DOHH2 (cell line): ENCODE data around the gene RNF149.

Experiments used
- H3F3A ChIP-seq: fragments of 200-600 bp; sonication (generic), shearing (Covaris generic); 2 replicates; pipeline ENCODE4 v1.6.0; 2016; ENCODE audit warnings: antibody characterized with exemption, mild to moderate bottlenecking; ENCODE audit not compliant: control insufficient read depth, insufficient read depth
- H3K27ac ChIP-seq: fragments of 200-600 bp; sonication (generic); 2 replicates; pipeline ENCODE4 v1.5.1; 2014; ENCODE audit warnings: low read depth, mild to moderate bottlenecking, low read length, moderate library complexity
- H3K27me3 ChIP-seq: fragments of 200-600 bp; sonication (generic); 2 replicates; pipeline ENCODE4 v1.6.1; 2014; ENCODE audit warnings: mild to moderate bottlenecking, low read length, mixed read lengths; ENCODE audit not compliant: control insufficient read depth
- H3K36me3 ChIP-seq: fragments of 200-600 bp; sonication (generic); 2 replicates; pipeline ENCODE4 v1.6.1; 2014; ENCODE audit warnings: mild to moderate bottlenecking, low read length, moderate library complexity, mixed read lengths; ENCODE audit not compliant: control insufficient read depth
- H3K4me1 ChIP-seq: fragments of 200-600 bp; sonication (generic); 2 replicates; pipeline ENCODE4 v1.6.1; 2014; ENCODE audit warnings: mild to moderate bottlenecking, low read length, mixed read lengths; ENCODE audit not compliant: control insufficient read depth
- H3K4me2 ChIP-seq: fragments of 200-600 bp; sonication (generic); 2 replicates; pipeline ENCODE4 v1.6.0; 2014; ENCODE audit warnings: mild to moderate bottlenecking, low read length, moderate library complexity
- H3K4me3 ChIP-seq: fragments of 200-600 bp; sonication (generic); 2 replicates; pipeline ENCODE4 v1.5.1; 2014; ENCODE audit warnings: mild to moderate bottlenecking, low read length, mixed read lengths
- H3K79me2 ChIP-seq: fragments of 200-600 bp; sonication (generic); 2 replicates; pipeline ENCODE4 v1.6.1; 2014; ENCODE audit warnings: mild to moderate bottlenecking, low read length, mixed read lengths; ENCODE audit not compliant: control insufficient read depth
- H3K9me2 ChIP-seq: fragments of 200-600 bp; sonication (generic); replicated peaks from 2 replicates; pipeline ENCODE4 v1.6.1; 2014; ENCODE audit warnings: mild to moderate bottlenecking, low read length, mixed read lengths; ENCODE audit not compliant: control insufficient read depth
- H3K9me3 ChIP-seq: fragments of 200-600 bp; sonication (generic); 2 replicates; pipeline ENCODE4 v1.6.1; 2014; ENCODE audit warnings: antibody characterized with exemption, low read length, mixed read lengths; ENCODE audit not compliant: control insufficient read depth, insufficient read depth
- H4K20me1 ChIP-seq: fragments of 200-600 bp; sonication (generic); 2 replicates; pipeline ENCODE4 v1.6.0; 2014; ENCODE audit warnings: low read depth, mild to moderate bottlenecking, antibody characterized with exemption, low read length, moderate library complexity; ENCODE audit not compliant: control insufficient read depth, insufficient read depth
- EZH2phosphoT487 ChIP-seq: fragments of 200-600 bp; sonication (generic); IDR thresholded peaks from 2 replicates; pipeline ENCODE4 v1.6.1; 2017; ENCODE audit warnings: borderline replicate concordance, mild to moderate bottlenecking, antibody characterized with exemption, low read length, moderate library complexity, mixed read lengths
- TF ChIP-seq, protein P1 (sequence below): fragments of 200-600 bp; sonication (generic); IDR thresholded peaks from one replicate; pipeline ENCODE4 v1.5.1; 2014; ENCODE audit warnings: antibody characterized with exemption, mild to moderate bottlenecking, low read depth, low read length; ENCODE audit not compliant: poor library complexity, severe bottlenecking

Gene RNF149

DNA sequence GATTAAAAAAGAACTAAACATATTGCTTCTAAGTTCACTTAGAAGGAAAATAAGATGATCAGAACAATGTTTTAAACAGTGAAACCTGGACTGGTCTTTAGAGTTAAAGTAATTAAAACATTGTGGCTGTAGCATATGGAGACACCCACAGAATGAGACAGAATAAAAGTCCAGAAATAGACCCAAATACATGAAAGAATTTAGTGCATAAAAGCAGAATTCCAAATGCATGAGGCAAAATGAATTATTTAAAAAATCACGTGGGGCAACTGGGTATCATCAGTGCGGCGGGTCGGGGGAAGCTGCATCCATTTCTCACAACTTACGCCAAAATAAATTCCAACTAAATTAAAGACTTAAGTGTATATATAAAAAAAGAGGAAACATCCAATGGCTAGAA is 12.1 kb downstream of the RNF149 start:
- no peak overlapping the region for H3K4me2 ChIP-seq
- H3K27me3 ChIP-seq = no peaks in the 10 kb centered on the region
- no peaks in the 10 kb centered on the region for H3K4me1 ChIP-seq

DNA sequence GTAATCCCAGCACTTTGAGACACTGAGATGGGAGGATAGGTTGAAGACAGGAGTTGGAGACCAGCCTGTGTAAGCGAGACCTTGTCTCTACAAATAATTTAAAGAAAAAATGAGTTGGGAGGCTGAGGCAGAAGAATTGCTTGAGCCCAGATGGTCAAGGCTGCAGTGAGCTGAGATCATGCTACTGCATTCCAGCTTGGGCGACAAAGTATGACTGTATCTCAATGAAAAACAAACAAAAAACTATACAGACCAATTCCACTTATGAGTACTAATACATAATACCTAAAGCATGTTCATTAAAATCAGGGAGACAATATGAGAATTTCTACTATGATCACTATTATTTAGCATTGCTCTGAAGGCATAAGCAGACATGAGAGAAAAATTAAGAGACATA is 12.6 kb downstream of the RNF149 start:
- Histone ChIP-seq H3F3A (no peaks in the 10 kb centered on the region), H3K4me3 (no peak overlapping the region), H3K9me3 (no peaks in the 10 kb centered on the region), H3K9me2 (no peaks in the 10 kb centered on the region), H3K4me1 (no peaks in the 10 kb centered on the region), H3K27me3 (no peaks in the 10 kb centered on the region), H4K20me1 (0 out of 2 replicates have a peak, but pooled peaks cover 9% of the 10 kb centered on the region), H3K27ac (no peak overlapping the region), H3K4me2 (no peak overlapping the region), H3K36me3 (no peaks in the 10 kb centered on the region), H3K79me2 (peaks cover 24% of the 10 kb centered on the region)
- no peak for TF ChIP-seq EZH2phosphoT487
- TF ChIP-seq, protein P1, sequence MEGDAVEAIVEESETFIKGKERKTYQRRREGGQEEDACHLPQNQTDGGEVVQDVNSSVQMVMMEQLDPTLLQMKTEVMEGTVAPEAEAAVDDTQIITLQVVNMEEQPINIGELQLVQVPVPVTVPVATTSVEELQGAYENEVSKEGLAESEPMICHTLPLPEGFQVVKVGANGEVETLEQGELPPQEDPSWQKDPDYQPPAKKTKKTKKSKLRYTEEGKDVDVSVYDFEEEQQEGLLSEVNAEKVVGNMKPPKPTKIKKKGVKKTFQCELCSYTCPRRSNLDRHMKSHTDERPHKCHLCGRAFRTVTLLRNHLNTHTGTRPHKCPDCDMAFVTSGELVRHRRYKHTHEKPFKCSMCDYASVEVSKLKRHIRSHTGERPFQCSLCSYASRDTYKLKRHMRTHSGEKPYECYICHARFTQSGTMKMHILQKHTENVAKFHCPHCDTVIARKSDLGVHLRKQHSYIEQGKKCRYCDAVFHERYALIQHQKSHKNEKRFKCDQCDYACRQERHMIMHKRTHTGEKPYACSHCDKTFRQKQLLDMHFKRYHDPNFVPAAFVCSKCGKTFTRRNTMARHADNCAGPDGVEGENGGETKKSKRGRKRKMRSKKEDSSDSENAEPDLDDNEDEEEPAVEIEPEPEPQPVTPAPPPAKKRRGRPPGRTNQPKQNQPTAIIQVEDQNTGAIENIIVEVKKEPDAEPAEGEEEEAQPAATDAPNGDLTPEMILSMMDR = no peak

More for the DNA sequence above, 12.1 kb downstream of the RNF149 start:
- Histone ChIP-seq H3K9me3 (no peaks in the 10 kb centered on the region), H3K4me3 (no peak overlapping the region), H3F3A (no peaks in the 10 kb centered on the region), H3K36me3 (no peaks in the 10 kb centered on the region), H3K9me2 (no peaks in the 10 kb centered on the region), H4K20me1 (0 out of 2 replicates have a peak, but pooled peaks cover 9% of the 10 kb centered on the region), H3K79me2 (peaks cover 24% of the 10 kb centered on the region), H3K27ac (no peak overlapping the region)
- no peak for TF ChIP-seq EZH2phosphoT487
- TF ChIP-seq, protein P1 = no peak

DNA sequence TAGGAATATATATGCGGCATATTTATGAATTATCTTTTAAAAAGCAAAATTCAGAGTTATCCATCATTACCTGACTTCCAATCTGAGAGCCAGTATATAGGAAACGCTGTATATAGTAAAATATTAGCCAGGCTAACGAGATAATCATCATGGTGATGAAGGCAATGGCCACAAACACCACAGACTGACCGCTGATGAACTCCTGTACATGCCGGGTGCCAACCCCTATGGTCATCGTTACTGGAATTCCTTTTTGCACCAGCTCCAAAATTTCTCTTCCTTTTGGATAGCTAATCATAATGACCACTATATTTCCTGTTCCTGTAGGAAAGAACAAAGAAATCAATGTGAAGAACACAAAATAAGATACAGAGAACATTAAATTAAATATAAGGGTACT is 13.6 kb downstream of the RNF149 start:
- H3K27ac ChIP-seq = no peak overlapping the region
- no peaks in the 10 kb centered on the region for H3K4me1 ChIP-seq
- H3K4me2 ChIP-seq = no peak overlapping the region
- H3K79me2 ChIP-seq = peaks cover 21% of the 10 kb centered on the region
- H3K27me3 ChIP-seq = no peaks in the 10 kb centered on the region
- H3K36me3 ChIP-seq = no peaks in the 10 kb centered on the region
- no peaks in the 10 kb centered on the region for H3F3A ChIP-seq
- no peaks in the 10 kb centered on the region for H3K9me2 ChIP-seq
- no peak overlapping the region for H3K4me3 ChIP-seq
- no peaks in the 10 kb centered on the region for H3K9me3 ChIP-seq
- H4K20me1 ChIP-seq = 0 out of 2 replicates have a peak, but pooled peaks cover 7% of the 10 kb centered on the region
- TF ChIP-seq, protein P1 = no peak
- no peak for TF ChIP-seq EZH2phosphoT487
